ENCODE data around the gene TMBIM4.

TMBIM4 gene

GRCh38 chr12:66168410-66168809, 1.4 kb downstream of the TMBIM4 start:
- no peaks in the 10 kb centered on the region for H3K36me3 ChIP-seq (ENCODE audit: insufficient read depth, low read length)
- no peaks in the 10 kb centered on the region for H3K27me3 ChIP-seq (ENCODE audit: insufficient read depth, low read length)
- peaks cover 2% of the 10 kb centered on the region for H3K9me3 ChIP-seq (ENCODE audit: low read length)
- peak overlapping the region; percentile 71 for H3K4me3 ChIP-seq (ENCODE audit: low read length)
- peak overlapping the region; percentile 50 for H2AFZ ChIP-seq (ENCODE audit: low read depth, low read length)
- no peaks in the 10 kb centered on the region for H3K4me1 ChIP-seq (ENCODE audit: insufficient read depth, low read length)

DNA sequence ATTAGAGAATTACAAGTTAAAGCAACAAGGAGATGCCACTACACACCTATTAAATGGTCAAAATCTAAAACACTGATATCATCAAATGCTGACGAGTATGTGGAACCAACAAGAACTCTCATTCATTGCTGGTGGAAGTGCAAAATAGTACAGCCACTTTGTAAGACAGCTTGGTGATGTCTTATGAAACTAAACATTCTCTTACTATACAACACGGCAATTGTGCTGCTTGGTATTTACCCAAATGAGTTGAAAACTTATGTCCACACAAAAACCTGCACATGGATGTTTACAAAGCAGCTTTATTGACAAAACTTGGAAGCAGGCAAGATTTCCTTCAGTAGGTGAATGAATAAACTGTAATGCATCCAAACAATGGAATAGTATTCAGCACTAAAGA, 3.2 kb downstream of the TMBIM4 start:
- Histone ChIP-seq H3K9me3 (ENCODE audit: low read length) (peaks cover 2% of the 10 kb centered on the region), H3K36me3 (ENCODE audit: insufficient read depth, low read length) (no peaks in the 10 kb centered on the region), H2AFZ (ENCODE audit: low read depth, low read length) (no peak overlapping the region), H3K4me3 (ENCODE audit: low read length) (no peak overlapping the region), H3K27me3 (ENCODE audit: insufficient read depth, low read length) (no peaks in the 10 kb centered on the region), H3K4me1 (ENCODE audit: insufficient read depth, low read length) (no peaks in the 10 kb centered on the region)

DNA sequence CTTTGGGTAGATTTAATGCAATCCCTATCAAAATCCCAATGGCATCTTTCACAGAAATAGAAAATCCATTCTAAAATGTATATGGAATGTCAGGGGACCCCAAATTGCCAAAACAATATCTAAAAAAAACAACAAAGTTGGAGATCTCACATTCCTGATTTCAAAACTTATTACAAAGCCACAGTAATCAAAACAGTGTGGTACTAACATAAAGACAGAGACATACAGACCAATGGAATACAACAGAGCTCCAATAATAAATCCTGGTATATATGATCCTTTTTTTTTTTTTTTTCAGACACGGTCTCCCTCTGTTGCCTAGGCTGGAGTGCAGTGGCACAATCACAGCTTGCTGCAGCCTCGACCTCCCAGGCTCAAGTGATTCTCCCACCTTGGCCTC, 4.7 kb downstream of the TMBIM4 start:
- Histone ChIP-seq H3K27me3 (ENCODE audit: insufficient read depth, low read length) (no peaks in the 10 kb centered on the region), H3K36me3 (ENCODE audit: insufficient read depth, low read length) (no peaks in the 10 kb centered on the region), H3K4me1 (ENCODE audit: insufficient read depth, low read length) (no peaks in the 10 kb centered on the region), H3K4me3 (ENCODE audit: low read length) (no peak overlapping the region), H2AFZ (ENCODE audit: low read depth, low read length) (no peak overlapping the region), H3K9me3 (ENCODE audit: low read length) (peaks cover 2% of the 10 kb centered on the region)

DNA sequence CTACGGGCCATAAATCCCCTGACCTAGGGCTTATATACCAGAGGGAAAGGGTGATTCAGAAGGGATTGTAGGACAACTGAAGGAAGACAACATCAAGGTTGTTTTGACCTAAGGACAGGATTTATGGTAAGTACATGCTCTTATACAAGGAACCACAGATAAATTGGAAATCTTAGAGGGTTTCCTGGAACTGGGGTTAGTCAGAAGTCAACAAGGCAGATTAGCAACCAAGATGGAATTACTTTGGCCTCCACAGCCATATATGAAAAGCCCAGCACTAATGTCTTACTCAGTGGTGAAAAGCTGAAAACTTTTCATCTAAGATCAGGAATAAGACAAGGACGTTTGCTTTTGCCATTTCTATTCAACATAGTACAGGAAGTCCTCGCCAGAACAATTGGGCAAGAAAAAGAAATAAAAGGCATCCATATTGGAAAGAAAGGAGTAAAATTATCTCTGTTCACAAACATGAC, 5.4 kb downstream of the TMBIM4 start:
- Histone ChIP-seq H3K36me3 (ENCODE audit: insufficient read depth, low read length) (no peaks in the 10 kb centered on the region), H3K4me3 (ENCODE audit: low read length) (no peak overlapping the region), H3K9me3 (ENCODE audit: low read length) (peaks cover 2% of the 10 kb centered on the region), H3K27me3 (ENCODE audit: insufficient read depth, low read length) (no peaks in the 10 kb centered on the region), H3K4me1 (ENCODE audit: insufficient read depth, low read length) (no peaks in the 10 kb centered on the region), H2AFZ (ENCODE audit: low read depth, low read length) (no peak overlapping the region)

DNA sequence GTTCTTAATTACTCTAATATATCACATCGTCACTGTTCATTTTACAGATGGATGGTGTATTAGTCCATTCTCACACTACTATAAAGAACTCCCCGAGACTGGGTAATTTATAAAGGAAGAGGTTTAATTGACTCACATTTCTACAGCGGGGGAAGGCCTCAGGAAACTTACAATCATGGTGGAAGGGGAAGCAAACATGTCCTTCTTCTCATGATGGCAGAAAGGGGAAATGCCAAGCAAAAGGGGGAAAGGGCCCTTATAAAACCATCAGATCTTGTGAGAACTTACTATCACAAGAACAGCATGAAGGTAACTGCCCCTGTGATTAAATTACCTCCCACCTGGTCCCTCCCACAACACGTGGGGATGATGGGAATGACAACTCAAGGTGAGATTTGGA, 6.5 kb downstream of the TMBIM4 start:
- no peaks in the 10 kb centered on the region for H3K27me3 ChIP-seq (ENCODE audit: insufficient read depth, low read length)
- no peak overlapping the region for H2AFZ ChIP-seq (ENCODE audit: low read depth, low read length)
- no peaks in the 10 kb centered on the region for H3K36me3 ChIP-seq (ENCODE audit: insufficient read depth, low read length)
- peaks cover 2% of the 10 kb centered on the region for H3K9me3 ChIP-seq (ENCODE audit: low read length)
- H3K4me3 ChIP-seq (ENCODE audit: low read length) = no peak overlapping the region
- no peaks in the 10 kb centered on the region for H3K4me1 ChIP-seq (ENCODE audit: insufficient read depth, low read length)

DNA sequence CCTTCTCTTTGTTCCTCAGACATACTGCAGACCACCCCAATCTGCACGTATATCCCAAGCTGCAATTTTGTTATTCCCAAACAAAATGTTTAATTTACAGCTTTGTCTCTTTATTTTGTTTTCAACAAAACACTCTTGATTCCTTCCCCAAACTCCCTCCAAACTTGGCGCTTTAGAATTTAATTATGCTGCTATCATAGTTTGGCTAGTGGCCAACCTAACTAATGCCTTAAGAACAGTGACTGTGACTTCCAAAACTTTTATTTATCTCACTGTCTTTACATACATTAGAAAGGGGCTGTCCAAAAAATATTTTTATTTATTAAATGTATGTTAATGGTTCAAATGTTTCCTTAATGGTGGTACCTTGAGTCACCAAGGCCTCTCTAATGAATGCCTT, 7.1 kb downstream of the TMBIM4 start:
- H3K27me3 ChIP-seq (ENCODE audit: insufficient read depth, low read length) = no peaks in the 10 kb centered on the region
- H3K4me1 ChIP-seq (ENCODE audit: insufficient read depth, low read length) = no peaks in the 10 kb centered on the region
- H3K9me3 ChIP-seq (ENCODE audit: low read length) = peaks cover 2% of the 10 kb centered on the region
- no peak overlapping the region for H2AFZ ChIP-seq (ENCODE audit: low read depth, low read length)
- no peak overlapping the region for H3K4me3 ChIP-seq (ENCODE audit: low read length)
- no peaks in the 10 kb centered on the region for H3K36me3 ChIP-seq (ENCODE audit: insufficient read depth, low read length)

- no peaks in the 10 kb centered on the region for H3K4me1 ChIP-seq (ENCODE audit: insufficient read depth, low read length)
- H3K27me3 ChIP-seq (ENCODE audit: insufficient read depth, low read length) = no peaks in the 10 kb centered on the region
- peaks cover 2% of the 10 kb centered on the region for H3K9me3 ChIP-seq (ENCODE audit: low read length)
- H2AFZ ChIP-seq (ENCODE audit: low read depth, low read length) = no peak overlapping the region
- no peaks in the 10 kb centered on the region for H3K36me3 ChIP-seq (ENCODE audit: insufficient read depth, low read length)
- no peak overlapping the region for H3K4me3 ChIP-seq (ENCODE audit: low read length)
Measured at GRCh38 chr12:66160704-66161103, 9.1 kb downstream of the TMBIM4 start.

DNA sequence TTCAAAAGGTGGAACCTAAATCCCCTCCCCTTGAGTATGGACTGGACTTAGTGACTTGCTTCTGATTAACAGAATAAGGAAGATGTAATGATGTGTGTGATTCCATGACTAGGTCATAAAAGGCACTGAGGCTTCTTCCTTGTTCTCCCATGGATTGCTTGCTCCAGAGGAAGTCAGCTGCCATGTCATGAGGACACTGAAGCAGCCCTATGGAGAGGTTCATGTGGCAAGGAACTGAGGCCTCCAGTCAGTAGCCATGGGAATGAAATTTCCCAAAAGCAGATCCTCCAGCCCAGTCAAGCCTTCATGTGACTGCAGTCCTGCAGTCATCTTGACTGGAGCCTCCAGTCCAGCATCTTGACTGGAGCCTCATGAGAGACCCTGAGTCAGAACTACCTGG, 10.7 kb downstream of the TMBIM4 start:
- no peak overlapping the region for H2AFZ ChIP-seq (ENCODE audit: low read depth, low read length)
- no peak overlapping the region for H3K4me3 ChIP-seq (ENCODE audit: low read length)
- H3K27me3 ChIP-seq (ENCODE audit: insufficient read depth, low read length) = no peaks in the 10 kb centered on the region
- H3K4me1 ChIP-seq (ENCODE audit: insufficient read depth, low read length) = no peaks in the 10 kb centered on the region
- no peaks in the 10 kb centered on the region for H3K36me3 ChIP-seq (ENCODE audit: insufficient read depth, low read length)
- no peaks in the 10 kb centered on the region for H3K9me3 ChIP-seq (ENCODE audit: low read length)

DNA sequence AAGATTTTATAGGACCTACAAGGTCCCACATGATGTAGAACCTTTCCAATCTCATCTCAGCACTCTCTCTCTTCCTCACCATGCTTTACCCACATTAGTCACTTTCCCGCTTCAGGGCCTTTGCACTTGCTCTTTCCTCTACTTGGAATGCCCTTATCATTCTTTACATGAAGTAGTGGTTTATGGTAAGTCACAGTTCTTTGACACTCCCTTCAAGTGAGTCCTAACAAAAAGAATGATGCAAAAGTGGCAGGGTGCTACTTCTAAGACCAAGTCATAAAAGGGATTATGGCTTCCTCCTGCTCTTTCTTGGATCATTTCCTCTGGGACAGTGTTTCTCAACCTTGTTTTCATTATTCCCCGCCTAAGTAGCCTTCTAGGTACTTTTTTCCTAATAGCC, 13.1 kb downstream of the TMBIM4 start:
- H3K4me1 ChIP-seq (ENCODE audit: insufficient read depth, low read length) = no peaks in the 10 kb centered on the region
- no peak overlapping the region for H2AFZ ChIP-seq (ENCODE audit: low read depth, low read length)
- no peaks in the 10 kb centered on the region for H3K27me3 ChIP-seq (ENCODE audit: insufficient read depth, low read length)
- no peaks in the 10 kb centered on the region for H3K9me3 ChIP-seq (ENCODE audit: low read length)
- no peaks in the 10 kb centered on the region for H3K36me3 ChIP-seq (ENCODE audit: insufficient read depth, low read length)
- H3K4me3 ChIP-seq (ENCODE audit: low read length) = no peak overlapping the region

DNA sequence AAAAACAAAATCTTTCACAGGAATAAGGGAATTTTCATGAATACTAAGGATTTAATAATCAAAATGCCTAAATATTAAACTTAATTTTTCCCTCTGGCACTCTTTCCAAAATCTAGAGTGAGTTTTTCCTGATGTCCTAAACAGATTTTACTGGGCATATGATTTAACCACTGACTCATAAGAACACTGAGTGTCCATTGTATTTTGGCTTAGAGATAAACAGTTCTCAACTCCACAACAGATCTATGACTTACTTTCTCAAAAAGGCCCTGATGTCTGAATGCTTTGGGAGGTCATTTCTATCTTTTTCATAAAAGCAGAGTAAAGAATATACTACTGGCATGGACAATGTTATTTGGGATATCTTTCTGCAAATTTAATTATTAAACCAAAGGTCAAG, 15.0 kb downstream of the TMBIM4 start:
- Histone ChIP-seq H3K27me3 (ENCODE audit: insufficient read depth, low read length) (no peaks in the 10 kb centered on the region), H3K4me3 (ENCODE audit: low read length) (no peak overlapping the region), H3K36me3 (ENCODE audit: insufficient read depth, low read length) (no peaks in the 10 kb centered on the region), H2AFZ (ENCODE audit: low read depth, low read length) (no peak overlapping the region), H3K9me3 (ENCODE audit: low read length) (no peaks in the 10 kb centered on the region), H3K4me1 (ENCODE audit: insufficient read depth, low read length) (no peaks in the 10 kb centered on the region)

DNA sequence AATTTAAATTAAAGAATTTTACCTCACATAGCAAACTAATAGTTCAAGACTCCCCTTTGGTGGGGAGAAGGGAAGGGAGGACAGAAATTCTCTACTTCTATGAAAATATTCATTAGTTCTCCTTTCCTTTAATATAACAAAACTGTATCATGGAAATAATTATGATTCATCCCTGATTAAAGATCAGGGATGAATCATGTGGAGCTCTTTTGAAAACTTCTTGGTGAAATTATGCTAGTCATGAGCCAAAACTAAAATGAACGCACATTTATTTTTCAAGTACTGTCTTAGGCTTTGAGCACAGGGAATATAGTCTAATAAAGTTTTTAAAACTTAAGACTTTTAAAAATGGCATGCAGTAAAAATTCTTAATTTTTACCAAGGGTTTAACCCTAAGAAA, 17.1 kb downstream of the TMBIM4 start:
- no peaks in the 10 kb centered on the region for H3K4me1 ChIP-seq (ENCODE audit: insufficient read depth, low read length)
- H3K36me3 ChIP-seq (ENCODE audit: insufficient read depth, low read length) = peaks cover 2% of the 10 kb centered on the region
- H3K27me3 ChIP-seq (ENCODE audit: insufficient read depth, low read length) = no peaks in the 10 kb centered on the region
- no peaks in the 10 kb centered on the region for H3K9me3 ChIP-seq (ENCODE audit: low read length)
- H2AFZ ChIP-seq (ENCODE audit: low read depth, low read length) = no peak overlapping the region
- H3K4me3 ChIP-seq (ENCODE audit: low read length) = no peak overlapping the region

- Histone ChIP-seq H3K4me3 (ENCODE audit: low read length) (no peak overlapping the region), H3K36me3 (ENCODE audit: insufficient read depth, low read length) (peaks cover 2% of the 10 kb centered on the region), H3K27me3 (ENCODE audit: insufficient read depth, low read length) (no peaks in the 10 kb centered on the region), H3K9me3 (ENCODE audit: low read length) (no peaks in the 10 kb centered on the region), H2AFZ (ENCODE audit: low read depth, low read length) (no peak overlapping the region), H3K4me1 (ENCODE audit: insufficient read depth, low read length) (no peaks in the 10 kb centered on the region)
Measured at GRCh38 chr12:66149702-66150398, 19.9 kb downstream of the TMBIM4 start.

GRCh38 chr12:66144791-66145754, 24.7 kb downstream of the TMBIM4 start:
- no peak overlapping the region for H3K4me3 ChIP-seq (ENCODE audit: low read length)
- H2AFZ ChIP-seq (ENCODE audit: low read depth, low read length) = no peak overlapping the region
- no peaks in the 10 kb centered on the region for H3K4me1 ChIP-seq (ENCODE audit: insufficient read depth, low read length)
- no peaks in the 10 kb centered on the region for H3K27me3 ChIP-seq (ENCODE audit: insufficient read depth, low read length)
- peaks cover 4% of the 10 kb centered on the region for H3K36me3 ChIP-seq (ENCODE audit: insufficient read depth, low read length)
- peaks cover 6% of the 10 kb centered on the region for H3K9me3 ChIP-seq (ENCODE audit: low read length)
